Kidney epithelial cell (primary cell): ENCODE results near the gene KCNJ1. TPM values are rescaled to one million over a fixed set of nuclear protein-coding genes. Genes with fewer than 3 reads are reported as not detected.

Experiments used
- DNase-seq: peaks from one replicate; pipeline ENCODE4 v3.0.0-alpha.2; 2010; ENCODE audit warnings: low read depth
- H3K27me3 ChIP-seq: 2 replicates; pipeline ENCODE4 v1.6.0; 2011; ENCODE audit warnings: low read length; ENCODE audit not compliant: control insufficient read depth, insufficient read depth
- H3K36me3 ChIP-seq: 2 replicates; pipeline ENCODE4 v1.5.1; 2011; ENCODE audit warnings: low read length; ENCODE audit not compliant: control insufficient read depth, insufficient read depth
- H3K4me3 ChIP-seq: 2 replicates; pipeline ENCODE4 v1.5.1; 2011; ENCODE audit warnings: low read depth, mild to moderate bottlenecking, control low read depth, low read length
- total RNA-seq: library from RNA; depleted of rRNA; stranded (reverse); fragments of >200 nt; gene quantifications from 2 replicates; pipeline ENCODE4 v1.2.3, GENCODE V29; 2015
- TF ChIP-seq, protein P1 (sequence below): IDR thresholded peaks from 2 replicates; pipeline ENCODE4 v1.5.1; 2011; ENCODE audit warnings: mild to moderate bottlenecking, moderate library complexity, low read length, control low read depth, inconsistent platforms; ENCODE audit not compliant: insufficient read depth, poor library complexity, severe bottlenecking

Gene KCNJ1
- total RNA-seq, 1 donor from 2014 or later, result not detected

DNA sequence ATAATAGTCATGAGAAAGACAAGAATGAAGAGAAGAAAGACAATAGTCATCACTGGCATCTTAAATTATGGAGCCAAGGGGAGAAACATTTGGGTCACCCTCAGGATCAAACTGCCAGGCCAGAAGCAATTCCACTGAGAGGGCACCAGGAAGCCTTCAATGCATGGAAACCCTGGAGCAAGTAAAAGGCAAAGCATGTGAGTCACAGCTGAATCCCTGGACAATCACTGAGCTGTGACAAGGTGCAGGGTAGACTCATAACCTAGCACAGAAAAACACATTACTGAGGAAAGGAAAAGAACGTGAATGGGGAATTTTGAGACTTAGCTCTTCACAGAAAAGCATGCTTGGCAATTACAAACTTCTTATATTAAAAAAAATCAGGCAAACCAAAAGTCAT lies 1.6 kb downstream of the KCNJ1 start:
- Histone ChIP-seq H3K27me3 (no peaks in the 10 kb centered on the region), H3K36me3 (no peaks in the 10 kb centered on the region), H3K4me3 (no peak overlapping the region)
- TF ChIP-seq, protein P1, sequence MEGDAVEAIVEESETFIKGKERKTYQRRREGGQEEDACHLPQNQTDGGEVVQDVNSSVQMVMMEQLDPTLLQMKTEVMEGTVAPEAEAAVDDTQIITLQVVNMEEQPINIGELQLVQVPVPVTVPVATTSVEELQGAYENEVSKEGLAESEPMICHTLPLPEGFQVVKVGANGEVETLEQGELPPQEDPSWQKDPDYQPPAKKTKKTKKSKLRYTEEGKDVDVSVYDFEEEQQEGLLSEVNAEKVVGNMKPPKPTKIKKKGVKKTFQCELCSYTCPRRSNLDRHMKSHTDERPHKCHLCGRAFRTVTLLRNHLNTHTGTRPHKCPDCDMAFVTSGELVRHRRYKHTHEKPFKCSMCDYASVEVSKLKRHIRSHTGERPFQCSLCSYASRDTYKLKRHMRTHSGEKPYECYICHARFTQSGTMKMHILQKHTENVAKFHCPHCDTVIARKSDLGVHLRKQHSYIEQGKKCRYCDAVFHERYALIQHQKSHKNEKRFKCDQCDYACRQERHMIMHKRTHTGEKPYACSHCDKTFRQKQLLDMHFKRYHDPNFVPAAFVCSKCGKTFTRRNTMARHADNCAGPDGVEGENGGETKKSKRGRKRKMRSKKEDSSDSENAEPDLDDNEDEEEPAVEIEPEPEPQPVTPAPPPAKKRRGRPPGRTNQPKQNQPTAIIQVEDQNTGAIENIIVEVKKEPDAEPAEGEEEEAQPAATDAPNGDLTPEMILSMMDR, result no peak
- DNase-seq, result peak; percentile 65

DNA sequence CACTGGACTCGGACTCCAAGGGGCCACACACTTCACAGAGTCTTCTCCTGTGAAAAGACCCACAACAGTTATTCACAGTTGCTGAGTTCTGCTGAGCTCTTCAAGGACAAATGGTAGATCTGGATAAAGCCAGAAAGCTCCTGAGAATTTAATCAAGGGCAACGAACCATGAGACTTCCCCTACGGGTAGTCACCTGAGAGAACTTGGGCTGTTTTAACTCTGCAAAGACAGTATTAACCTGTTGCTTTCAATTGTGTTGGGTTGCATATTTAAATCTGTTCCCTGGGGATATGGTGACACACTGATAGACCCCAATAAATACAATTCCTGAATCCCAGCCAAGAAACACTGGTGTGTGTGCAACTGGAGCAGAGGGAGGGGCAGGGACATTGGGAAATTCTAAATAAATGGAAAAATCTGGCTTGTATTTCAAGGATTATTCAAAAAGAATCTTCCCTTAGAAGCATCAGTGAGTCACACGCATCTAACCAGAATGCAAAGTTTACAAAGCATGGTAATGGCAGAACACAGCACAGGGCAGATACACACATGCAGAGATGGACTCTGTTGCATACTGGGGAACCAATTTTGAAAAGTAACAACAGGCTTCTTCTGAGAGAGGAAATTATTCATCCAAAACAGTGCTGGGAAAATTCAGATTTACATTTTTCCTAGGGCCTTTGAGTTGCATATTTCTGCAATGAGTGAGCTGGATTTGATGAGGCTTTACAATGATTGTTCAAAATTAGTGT lies 4.0 kb downstream of the KCNJ1 start:
- DNase-seq, result peak; percentile 26
- no peaks in the 10 kb centered on the region for H3K36me3 ChIP-seq
- TF ChIP-seq, protein P1, result no peak
- peaks cover 1% of the 10 kb centered on the region for H3K27me3 ChIP-seq
- no peak overlapping the region for H3K4me3 ChIP-seq

DNA sequence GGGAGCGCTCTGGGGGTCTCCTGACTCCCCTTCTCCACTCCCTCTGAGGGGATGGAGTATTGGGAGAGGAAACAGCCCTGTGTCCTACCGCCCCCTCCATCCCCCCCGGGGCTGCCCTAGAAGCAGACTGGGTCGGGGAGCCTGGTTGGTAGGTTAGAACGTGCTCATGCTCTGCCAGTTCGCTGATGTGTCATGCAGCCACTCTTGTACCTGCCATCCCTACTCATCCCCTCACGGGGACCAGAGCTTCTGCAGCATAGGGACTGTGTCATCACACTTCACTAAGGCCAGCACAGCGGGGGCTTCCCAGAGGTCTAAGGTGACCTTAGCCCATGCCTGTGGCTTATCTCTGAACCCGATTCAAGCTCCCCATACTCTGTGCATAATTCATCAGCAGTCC lies 4.7 kb downstream of the KCNJ1 start:
- TF ChIP-seq, protein P1, result no peak
- no peaks in the 10 kb centered on the region for H3K36me3 ChIP-seq
- H3K4me3 ChIP-seq, result no peak overlapping the region
- H3K27me3 ChIP-seq, result peaks cover 3% of the 10 kb centered on the region
- DNase-seq, result no peak

DNA sequence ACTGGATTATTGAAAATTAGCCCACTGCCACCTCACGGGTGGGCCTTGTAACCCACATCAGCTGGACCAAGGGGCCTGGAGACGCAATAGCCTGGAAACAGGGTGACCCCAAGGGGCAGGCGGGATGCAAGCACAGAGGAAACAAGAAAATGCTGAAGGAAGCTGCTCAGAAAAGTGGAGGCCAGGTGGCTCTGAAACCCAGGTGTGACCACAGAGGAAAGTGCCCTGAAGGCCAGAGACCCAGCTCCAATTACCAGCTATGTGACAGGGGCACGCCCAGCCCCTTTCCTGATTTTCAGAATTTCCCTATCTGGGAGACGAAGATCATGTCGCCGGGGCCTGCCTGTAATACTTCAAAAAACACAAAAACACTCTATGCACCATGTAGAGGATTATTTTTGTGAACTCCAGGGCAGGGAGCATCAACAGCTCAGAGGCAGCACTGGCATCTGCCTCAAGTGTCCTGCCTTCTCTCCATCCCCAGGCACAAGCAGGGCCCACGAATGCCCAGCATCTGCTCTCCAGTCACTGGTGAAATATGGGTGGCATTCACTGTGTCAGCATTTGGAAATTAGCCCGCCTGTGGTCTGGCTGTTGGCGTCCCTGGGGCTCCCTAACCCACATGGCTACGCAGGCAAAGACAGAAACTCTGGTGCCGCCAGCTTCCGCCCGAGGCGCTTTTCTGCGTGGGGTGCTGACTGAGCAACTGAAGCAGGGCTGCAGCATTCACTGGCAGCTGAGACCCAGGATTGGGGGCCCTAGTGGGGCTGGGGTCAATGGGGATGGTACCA lies 6.3 kb downstream of the KCNJ1 start:
- TF ChIP-seq, protein P1, result no peak
- Histone ChIP-seq H3K27me3 (peaks cover 3% of the 10 kb centered on the region), H3K4me3 (no peak overlapping the region), H3K36me3 (no peaks in the 10 kb centered on the region)
- no peak for DNase-seq

DNA sequence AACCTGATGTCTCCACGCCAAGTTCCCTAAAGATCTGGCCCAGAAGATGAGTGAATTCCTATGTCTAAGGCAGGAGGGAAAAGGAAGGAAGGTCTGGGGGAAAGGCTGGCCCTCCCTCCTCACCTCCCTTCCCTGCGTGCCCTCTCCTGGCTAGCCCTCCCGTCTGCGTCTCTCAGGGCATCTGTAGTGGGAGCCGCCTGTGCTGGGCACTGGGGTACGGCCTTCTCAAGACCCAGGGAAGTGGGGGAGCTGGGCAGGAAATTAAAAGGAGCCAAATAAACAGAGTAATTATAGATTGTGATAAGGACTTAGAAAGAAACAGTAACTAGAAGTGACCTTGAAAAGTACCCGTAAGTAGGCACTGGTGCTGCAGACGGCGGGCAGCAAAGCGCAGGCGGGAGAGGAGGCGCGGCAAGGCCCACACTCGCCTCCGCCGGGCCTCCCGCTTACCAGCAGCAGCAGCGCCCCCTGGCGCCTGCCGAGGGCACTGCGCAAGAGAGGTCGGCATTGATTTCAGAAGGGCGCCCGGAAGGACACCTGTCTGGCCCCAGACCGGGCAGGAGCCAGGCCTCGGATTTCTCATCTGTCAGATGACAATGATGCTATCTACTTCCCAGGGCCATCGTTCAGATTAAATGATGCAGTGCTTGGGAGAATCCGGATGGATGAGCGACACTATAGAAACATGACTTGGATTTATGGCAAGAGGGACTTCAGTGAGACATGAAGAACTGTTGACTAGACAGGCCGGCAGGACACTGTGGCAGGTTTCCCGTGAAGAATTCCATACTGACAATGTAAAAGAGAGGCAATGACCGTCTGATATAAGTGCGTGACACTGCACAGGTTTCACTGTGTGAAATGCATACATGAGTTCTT lies 7.3 kb downstream of the KCNJ1 start:
- no peak for DNase-seq
- Histone ChIP-seq H3K36me3 (no peaks in the 10 kb centered on the region), H3K27me3 (peaks cover 3% of the 10 kb centered on the region), H3K4me3 (no peak overlapping the region)
- TF ChIP-seq, protein P1, result peak; percentile 97
